TTC549 (cell line): ENCODE measurements around the gene ZNF768.
A peak's percentile ranks its signal among the peaks of the same experiment; 100 is the strongest.
"Not testable (repeated sequence)": the region's sequence is repeated elsewhere in the genome, so short reads cannot be mapped to it uniquely, and the experiment has no call there.

ENCODE experiments used
- FAIRE-seq: peaks from 2 replicates; lab custom pipeline; 2012; peaks lifted over from hg19 to GRCh38; lab: Jason Lieb, UNC

ZNF768 gene

DNA sequence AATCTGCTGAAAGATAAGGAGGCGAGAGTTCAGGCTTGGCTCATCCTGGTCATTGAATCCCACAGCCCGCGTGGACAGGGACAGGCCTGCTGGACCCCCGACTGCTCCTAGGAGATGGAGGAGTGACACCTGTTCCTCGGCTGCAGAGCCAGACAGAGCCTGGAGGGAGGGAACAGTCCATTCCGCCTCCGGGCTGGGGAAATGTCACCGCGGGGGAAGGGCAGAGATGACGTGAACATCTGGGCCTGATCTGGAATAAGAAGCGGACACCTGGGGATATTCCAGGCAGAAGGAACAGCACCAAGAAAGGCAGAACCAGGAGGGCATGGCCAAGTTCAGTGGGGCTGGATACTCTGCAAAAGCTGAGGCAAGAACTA is 6.8 kb upstream of the ZNF768 start:
- no peak for FAIRE-seq

DNA sequence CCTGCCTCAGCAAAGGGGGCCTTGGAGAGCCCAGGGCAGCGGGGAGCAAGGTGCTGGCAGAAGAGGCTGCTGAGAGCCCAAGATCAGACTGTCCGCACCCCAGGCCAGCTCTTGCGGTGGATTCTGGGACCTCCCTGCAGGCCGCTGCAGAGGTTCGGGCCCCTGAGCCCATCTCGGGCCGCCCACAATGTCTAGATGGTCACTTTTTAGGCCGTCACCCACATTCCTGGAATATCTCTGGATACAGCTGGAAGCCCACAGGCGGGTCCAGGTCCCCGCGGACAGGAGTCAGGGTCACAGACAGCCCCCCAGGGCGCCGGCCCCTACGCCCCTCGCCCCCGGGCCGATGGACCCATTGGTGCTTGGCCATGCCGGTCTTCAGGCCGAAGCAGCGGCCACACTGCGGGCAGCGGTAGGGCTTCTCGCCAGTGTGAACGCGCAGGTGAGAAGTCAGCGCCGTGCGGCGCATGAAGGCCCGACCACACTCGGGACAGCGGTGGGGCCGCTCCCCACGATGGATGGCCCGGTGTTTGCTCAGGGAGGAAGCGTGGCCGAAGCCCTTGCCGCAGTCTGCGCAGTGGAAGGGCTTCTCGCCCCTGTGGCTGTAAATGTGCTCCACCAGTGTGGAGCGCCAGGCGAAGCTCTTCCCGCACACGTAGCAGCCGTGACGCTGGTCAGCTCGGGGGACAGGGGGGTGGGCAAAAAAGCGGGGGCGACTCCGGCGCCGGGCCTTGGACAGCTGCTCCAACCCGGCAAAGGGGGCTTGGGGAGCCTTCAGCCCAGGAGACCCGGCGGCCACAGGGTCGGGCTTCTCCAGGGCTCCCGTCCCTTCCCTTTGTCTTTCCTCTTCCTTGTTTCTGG is 6.1 kb upstream of the ZNF768 start:
- no peak for FAIRE-seq

DNA sequence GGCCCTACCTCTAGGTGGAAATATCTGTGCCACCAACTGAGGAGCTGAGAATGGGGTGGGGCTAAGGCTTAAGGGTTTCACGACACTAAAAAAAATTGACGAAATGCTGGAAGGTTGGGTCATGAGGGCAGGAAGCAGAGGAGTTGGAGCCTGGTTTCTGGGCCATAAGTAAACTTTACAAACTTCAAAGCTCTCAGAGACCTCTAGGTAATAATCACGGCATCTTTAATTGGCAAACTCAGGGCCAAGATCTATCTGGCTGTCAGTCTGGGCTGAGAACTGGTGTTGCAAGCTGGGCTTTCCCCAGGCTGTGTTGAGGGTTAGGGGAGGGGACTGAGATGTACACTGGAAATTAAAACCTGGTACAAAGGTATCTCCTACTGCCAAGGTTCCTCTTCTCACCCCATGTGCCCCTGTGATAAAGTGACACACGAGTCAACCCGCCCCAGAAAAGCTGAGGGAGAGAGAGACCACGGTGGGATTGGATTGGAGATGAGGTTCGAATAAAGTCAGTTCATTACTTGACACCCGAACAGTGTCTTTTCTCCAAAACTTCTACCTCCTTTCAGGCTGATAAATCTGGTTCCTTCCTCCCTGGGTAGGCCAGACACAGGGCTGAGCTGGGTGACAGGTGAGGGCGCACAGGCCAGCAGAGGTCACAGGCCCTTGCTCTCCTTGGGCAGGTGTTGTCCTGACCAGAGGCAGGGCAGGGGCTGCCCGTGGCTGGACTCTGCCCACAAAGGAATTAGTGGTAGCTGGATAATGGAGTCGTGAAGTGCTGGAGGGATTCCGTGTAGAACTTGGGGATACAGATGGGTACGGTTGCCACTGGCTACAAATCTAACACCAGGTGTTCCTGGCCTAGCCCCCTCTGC is 4.0 kb upstream of the ZNF768 start:
- FAIRE-seq = no peak

DNA sequence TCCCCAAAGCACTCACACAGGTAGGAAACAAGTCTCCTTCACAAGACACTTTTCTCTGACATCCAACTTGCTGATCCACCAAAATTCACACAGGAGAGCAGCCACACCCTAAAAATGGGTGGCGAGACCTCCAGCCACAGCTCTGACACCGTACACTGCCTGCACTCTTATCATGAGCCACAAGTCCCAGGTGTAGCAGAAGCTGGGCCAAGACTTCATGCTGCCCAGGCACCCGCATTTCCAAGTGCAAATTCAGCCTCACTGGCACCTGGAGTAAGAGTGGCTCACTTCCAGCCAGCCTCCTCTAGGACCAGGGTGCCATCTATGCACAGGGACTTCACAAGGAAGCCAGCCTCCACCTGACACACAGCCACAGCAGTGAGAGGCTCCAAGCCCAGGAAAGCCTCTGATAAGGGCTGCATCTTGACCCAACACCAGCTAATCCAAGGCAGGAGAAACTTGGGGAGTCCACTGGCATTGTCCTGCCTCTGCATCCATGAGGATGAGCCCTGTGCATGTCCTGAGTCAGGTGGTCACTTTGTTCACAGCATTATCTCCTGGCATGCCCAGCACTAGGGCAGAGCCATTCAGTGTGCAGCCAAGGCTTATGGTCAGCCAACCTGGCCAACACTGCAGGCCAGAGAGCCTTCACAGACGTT is 2.6 kb upstream of the ZNF768 start:
- no peak for FAIRE-seq

DNA sequence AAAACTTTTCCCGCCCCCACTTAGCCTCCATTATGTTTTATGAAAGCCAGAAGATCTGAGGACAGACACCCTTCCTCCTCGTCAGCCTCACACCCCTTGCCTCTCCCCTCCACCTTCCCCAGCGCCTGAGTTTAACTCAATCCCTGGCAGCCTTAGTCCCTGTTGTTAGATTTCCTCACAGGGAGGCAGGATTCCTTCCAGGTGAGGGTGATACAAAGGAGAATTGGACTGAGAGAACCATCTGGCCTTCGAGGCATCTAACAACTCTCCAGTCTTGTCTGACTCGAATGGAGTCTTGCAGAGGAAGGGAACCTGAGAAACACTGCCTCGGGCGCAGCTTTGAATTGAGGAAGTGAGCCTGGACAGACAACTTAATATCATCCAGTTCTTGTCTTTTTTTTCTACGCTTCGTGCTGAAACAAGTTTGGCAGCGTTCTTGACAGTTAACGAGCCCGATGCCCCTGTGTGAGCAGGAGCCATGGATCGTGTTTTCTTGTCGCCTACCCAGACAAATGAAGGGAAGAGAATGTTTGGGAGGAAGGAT is 1.3 kb upstream of the ZNF768 start:
- no peak for FAIRE-seq

GRCh38 chr16:30526823-30527634 is 663 bp upstream of the ZNF768 start:
- FAIRE-seq = peak; percentile 95

GRCh38 chr16:30525844-30526136 is 576 bp downstream of the ZNF768 start:
- no peak for FAIRE-seq

GRCh38 chr16:30524575-30525568 is 1.5 kb downstream of the ZNF768 start:
- no peak for FAIRE-seq

DNA sequence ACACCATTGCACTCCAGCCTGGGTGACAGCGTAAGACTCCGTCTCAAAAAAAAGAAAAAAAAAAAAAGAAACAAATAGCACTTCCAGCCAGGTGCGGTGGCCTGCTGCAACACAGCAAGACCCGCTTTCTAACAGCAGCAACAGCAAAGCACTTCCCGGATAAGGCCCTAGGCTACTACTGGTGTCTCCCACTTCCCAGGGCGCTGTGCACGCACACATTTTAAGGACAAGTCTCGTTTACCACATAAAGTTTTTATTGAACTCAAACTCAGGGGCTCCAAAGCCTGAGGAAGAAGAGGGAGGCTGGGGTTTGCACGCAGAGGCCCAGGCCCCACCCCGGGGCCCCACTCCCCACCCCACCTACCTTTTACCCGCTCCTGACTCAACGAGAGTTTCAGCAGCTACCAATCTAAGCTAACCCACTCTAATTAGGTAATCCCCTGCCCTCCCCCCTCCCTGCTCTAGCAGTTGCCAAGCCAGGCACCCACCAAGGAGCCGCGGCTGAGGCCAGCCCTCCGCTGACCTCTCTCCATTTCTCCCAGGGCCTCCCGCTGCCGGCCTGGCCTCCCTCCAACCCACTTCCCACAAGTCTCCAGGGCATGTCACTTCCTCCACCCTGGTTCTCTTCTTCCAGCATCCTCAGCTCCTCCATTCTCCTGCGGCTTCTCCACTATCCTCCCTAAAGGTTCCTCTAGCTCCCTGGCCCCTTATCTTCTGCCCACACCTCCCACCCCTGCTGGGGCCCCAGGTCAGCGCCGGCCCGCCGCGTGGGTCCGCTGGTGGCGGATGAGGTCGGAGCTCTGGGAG is 2.4 kb downstream of the ZNF768 start:
- FAIRE-seq = no peak

- not testable (repeated sequence) for FAIRE-seq
Measured at GRCh38 chr16:30522702-30523463, 3.5 kb downstream of the ZNF768 start.

DNA sequence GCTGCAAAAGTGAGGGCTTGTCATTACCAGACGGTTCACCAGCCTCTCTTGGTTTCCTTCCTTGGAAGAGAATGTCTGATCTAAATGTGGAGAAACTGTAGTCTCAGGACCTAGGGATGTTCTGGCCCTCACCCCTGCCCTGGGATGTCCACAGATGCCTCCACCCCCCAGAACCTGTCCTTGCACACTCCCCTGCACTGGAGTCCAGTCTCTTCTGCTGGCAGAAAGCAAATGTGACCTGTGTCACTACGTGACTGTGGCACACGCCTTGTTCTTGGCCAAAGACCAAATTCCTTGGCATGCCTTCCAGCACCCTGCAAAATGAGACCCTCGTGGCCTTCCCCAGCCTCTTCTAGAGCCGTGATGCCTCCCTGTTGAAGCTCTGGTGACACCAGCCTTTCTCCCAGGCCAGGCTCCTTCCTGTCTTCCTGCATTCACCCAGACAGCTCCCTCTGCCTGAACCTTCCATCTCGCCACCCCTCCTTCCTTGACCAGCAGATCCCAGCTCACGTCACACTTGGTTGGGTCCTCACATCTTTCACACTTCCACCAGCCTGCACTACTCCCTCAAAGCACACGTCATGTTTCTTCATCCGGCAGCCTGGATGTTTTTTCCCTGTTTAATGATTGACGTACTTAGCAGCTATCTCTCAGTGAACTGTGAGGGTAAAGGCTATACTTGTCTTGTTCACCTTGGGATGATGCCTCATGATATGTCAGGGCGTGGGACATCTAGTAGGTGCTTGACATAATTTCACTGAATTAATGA is 4.3 kb downstream of the ZNF768 start:
- no peak for FAIRE-seq

DNA sequence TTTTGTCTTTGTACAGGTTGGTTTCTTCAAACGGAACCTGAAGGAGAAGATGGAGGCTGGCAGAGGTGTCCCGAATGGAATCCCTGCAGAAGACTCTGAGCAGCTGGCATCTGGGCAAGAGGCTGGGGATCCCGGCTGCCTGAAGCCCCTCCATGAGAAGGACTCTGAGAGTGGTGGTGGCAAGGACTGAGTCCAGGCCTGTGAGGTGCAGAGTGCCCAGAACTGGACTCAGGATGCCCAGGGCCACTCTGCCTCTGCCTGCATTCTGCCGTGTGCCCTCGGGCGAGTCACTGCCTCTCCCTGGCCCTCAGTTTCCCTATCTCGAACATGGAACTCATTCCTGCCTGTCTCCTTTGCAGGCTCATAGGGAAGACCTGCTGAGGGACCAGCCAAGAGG is 4.9 kb downstream of the ZNF768 start:
- no peak for FAIRE-seq

- FAIRE-seq = no peak
Measured at GRCh38 chr16:30519120-30520049, 7.0 kb downstream of the ZNF768 start.

DNA sequence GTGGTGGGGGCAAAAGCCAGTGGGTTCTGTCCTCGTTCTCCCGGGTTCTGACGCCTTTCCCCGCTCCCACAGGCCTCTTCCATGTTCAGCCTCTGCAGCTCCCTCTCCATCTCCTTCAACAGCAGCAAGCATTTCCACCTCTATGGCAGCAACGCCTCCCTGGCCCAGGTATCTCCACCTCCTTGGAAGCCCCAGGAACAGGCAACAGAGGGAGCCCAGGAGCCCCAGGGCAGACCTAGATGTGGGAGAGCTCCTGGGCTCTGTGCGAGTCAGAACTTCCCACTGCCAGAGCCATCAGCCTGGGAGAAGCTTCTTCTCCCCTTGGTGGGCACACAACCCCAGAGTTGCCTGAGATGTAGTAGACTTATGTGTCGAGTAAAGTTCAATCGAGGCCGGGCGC is 7.8 kb downstream of the ZNF768 start:
- FAIRE-seq = no peak

- no peak for FAIRE-seq
Measured at GRCh38 chr16:30515275-30515674, 11.1 kb downstream of the ZNF768 start.

DNA sequence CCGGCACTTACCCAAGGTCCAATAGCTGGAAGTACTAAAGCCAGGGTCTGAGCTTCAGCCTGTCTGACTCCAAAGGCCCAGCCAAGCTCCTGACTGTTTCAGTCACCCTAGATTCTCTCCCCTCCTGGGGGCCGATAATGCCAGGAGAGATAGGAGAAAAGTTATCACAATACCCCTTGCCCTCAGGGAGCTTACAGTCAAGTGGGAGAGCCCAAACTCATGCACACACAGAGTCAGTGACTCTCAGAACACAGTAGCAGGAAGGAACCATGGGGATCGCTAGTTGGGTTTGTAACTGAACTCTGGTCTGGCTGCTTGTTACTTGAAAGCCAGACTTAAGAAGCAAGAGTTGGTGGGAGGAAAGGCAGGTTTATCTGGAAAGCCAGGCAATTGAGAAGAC is 14.9 kb downstream of the ZNF768 start:
- FAIRE-seq = no peak

DNA sequence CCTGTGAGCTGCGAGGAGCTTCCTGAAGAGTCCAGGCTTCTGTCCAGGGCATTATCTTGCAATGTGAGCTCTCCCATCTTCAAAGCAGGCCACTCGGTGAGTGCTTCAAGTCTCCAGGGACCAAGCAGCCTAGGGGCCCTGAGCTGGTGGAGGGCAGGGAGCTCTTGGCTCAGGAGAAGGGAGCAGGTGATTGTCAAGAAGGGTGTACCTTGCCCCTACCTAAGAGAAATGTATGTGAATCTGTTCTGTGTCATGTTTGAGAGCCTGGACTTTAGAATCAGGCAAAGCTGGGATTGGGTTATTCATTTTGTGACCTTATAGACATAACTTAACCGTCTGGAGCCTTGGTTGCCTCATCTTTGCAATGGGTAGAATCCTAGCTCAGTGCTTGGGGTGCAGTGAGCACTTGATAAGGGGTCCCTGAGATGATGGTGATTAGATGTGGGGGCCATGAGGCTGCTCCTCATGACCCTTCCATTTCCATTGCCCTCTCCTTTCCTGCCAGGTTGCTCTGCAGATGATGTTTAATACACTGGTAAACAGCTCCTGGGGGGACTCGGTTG is 15.9 kb downstream of the ZNF768 start:
- FAIRE-seq = no peak
